Measurements from ENCODE around the gene MAGI1.

The MAGI1 gene

DNA sequence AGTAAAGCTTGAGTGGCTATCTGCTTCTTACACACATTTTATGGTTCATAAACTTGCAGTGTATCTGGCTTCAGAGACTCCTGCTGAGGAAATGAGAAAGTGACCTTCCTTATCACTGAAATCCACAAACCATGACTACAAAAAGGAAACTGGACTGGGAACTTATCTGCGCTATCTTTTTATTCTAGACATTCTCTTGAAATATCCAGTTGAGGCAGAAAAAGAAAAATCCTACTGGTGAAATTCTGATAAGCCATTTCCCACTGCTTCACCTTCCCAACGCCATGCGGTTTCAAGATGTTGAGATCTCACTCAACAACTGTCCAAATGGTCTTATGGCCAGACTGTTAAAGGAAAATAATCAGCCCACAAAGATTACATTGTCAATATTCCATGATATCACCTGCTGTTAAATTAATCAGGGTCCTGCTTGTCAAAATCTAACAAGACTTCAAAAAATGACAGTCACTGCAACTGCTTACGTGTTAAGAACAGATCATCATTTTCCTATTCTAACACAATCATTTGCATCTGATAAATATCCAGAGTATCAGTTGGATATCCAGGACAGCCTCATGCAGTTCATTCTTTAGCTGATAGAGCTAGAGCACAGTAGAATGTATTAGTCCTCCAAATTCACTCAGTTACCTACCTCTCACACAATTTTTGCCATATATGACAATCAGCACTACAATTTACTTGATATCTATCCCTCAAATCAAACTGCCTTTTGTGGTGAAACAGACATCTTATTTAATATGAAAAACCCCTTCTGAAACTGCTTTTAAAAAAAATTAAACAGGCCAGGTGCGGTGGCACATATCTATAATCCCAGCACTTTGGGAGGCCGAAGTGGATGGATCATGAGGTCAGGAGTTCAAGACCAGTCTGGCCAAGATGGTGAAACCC is 538.1 kb downstream of the MAGI1 start:
- intact Hi-C loops (cut with micrococcal nuclease): no loop called here
- Mint-ChIP-seq H3K36me3 (ENCODE audit: low read depth) (no peaks in the 10 kb centered on the region), H3K4me3 (no peak overlapping the region), H3K4me1 (ENCODE audit: low read depth) (no peaks in the 10 kb centered on the region), H3K27me3 (no peaks in the 10 kb centered on the region), H3K9me3 (no peaks in the 10 kb centered on the region), H3K27ac (no peak overlapping the region)

DNA sequence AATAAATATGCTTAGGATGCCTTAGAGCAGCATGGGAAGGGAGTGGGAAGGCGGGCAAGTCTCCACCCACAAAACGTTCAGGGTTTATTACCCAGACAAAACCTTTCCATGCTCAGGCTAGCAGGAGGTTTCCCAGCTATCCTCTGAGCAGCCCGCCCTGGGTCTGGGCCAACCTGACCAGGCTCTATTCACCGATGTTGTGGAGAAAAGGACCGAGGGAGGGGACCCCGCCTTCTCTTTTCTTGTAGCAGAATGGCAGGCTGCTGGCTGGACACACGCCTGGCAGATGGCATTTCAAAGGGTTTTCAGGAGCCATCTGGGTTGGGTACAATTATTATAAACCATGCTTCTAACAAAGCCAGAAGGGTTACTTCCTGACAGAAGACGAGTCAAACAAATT is 540.9 kb downstream of the MAGI1 start:
- Mint-ChIP-seq H3K36me3 (ENCODE audit: low read depth) (no peaks in the 10 kb centered on the region), H3K27ac (no peak overlapping the region), H3K27me3 (no peaks in the 10 kb centered on the region), H3K9me3 (no peaks in the 10 kb centered on the region), H3K4me1 (ENCODE audit: low read depth) (no peaks in the 10 kb centered on the region), H3K4me3 (no peak overlapping the region)
- intact Hi-C loops (cut with micrococcal nuclease): no loop called here

- H3K27me3 Mint-ChIP-seq: no peaks in the 10 kb centered on the region
- H3K9me3 Mint-ChIP-seq: no peaks in the 10 kb centered on the region
- H3K36me3 Mint-ChIP-seq (ENCODE audit: low read depth): no peaks in the 10 kb centered on the region
- H3K4me1 Mint-ChIP-seq (ENCODE audit: low read depth): no peaks in the 10 kb centered on the region
- intact Hi-C loops (cut with micrococcal nuclease): no loop called here
- H3K4me3 Mint-ChIP-seq: no peak overlapping the region
- no peak overlapping the region for H3K27ac Mint-ChIP-seq
Observed at GRCh38 chr3:65497236-65497635, 541.5 kb downstream of the MAGI1 start.

DNA sequence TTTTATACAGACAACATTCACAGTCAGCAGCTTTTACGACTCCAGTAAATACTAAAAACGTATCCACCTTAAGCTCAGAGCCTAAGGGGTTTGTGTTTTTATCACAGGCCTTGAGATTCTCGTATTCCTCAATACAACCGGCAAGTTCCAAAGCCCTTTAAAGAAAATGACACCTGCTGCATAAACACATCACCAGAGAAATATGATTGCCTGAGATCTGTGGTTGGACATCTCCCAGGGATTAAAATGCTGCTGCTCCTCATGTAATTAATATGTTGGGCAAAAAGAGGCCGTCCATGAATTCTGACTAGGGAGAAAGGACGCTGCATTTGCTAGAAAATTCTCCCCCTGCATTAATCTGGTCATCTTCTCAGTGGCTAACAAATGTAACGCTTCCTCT is 544.8 kb downstream of the MAGI1 start:
- Mint-ChIP-seq H3K27ac (no peak overlapping the region), H3K4me3 (no peak overlapping the region), H3K9me3 (no peaks in the 10 kb centered on the region), H3K36me3 (ENCODE audit: low read depth) (no peaks in the 10 kb centered on the region), H3K27me3 (no peaks in the 10 kb centered on the region), H3K4me1 (ENCODE audit: low read depth) (no peaks in the 10 kb centered on the region)
- intact Hi-C loops (cut with micrococcal nuclease): no loop called here

DNA sequence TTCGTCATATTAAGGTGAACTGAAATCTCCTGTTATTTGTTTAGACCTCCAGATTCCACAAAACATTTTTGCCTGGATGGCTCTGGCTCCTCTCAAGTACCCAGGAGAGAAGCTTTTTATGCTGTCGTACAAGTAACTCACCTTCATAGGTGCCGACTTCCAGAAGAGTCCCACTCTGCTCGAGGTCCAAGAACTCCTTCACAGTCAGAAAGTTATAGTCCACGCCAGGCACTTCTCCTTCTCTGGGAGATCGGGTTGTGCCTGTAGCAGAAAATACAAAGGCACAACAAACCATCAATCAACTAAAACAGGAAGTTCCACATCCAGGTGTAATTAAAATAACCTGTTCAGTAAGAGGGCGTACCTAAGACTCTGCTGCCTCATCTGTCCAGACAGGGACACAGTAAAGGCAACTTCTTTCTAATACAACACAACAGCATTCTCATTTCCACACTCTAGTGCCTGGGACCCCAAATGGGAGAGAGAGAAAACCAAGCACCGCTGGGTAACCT is 545.3 kb downstream of the MAGI1 start:
- H3K27me3 Mint-ChIP-seq: no peaks in the 10 kb centered on the region
- H3K4me3 Mint-ChIP-seq: no peak overlapping the region
- no peaks in the 10 kb centered on the region for H3K9me3 Mint-ChIP-seq
- intact Hi-C loops (cut with micrococcal nuclease): no loop called here
- no peaks in the 10 kb centered on the region for H3K4me1 Mint-ChIP-seq (ENCODE audit: low read depth)
- H3K36me3 Mint-ChIP-seq (ENCODE audit: low read depth): no peaks in the 10 kb centered on the region
- no peak overlapping the region for H3K27ac Mint-ChIP-seq

GRCh38 chr3:65492249-65492648 is 546.5 kb downstream of the MAGI1 start:
- Mint-ChIP-seq H3K4me1 (ENCODE audit: low read depth) (no peaks in the 10 kb centered on the region), H3K36me3 (ENCODE audit: low read depth) (no peaks in the 10 kb centered on the region), H3K4me3 (no peak overlapping the region), H3K27me3 (no peaks in the 10 kb centered on the region), H3K27ac (no peak overlapping the region), H3K9me3 (no peaks in the 10 kb centered on the region)
- intact Hi-C loops (cut with micrococcal nuclease): no loop called here

DNA sequence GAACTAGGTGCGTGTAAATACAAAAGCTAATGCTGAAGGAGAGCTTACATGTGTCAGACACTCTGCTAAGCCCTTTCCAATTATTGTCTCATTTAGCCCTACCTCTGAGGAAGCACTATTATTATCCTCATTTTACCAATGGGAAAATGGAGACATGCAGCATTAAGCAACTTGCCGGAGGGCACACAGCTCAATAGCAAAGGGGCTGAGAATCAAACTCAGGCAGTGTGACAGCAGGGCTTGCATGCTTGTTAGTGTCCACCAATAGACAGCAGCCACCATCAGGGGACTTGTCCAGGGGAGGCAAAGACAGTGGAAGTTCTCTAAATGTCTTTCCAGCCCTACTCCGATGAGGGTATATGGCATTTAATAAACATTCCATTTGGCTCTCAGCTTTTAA is 548.6 kb downstream of the MAGI1 start:
- Mint-ChIP-seq H3K4me1 (ENCODE audit: low read depth) (no peaks in the 10 kb centered on the region), H3K4me3 (no peak overlapping the region), H3K36me3 (ENCODE audit: low read depth) (no peaks in the 10 kb centered on the region), H3K27ac (no peak overlapping the region), H3K9me3 (no peaks in the 10 kb centered on the region), H3K27me3 (no peaks in the 10 kb centered on the region)
- intact Hi-C loops (cut with micrococcal nuclease): no loop called here

GRCh38 chr3:65489253-65489652 is 549.5 kb downstream of the MAGI1 start:
- Mint-ChIP-seq H3K36me3 (ENCODE audit: low read depth) (no peaks in the 10 kb centered on the region), H3K9me3 (no peaks in the 10 kb centered on the region), H3K27me3 (no peaks in the 10 kb centered on the region), H3K4me3 (no peak overlapping the region), H3K27ac (no peak overlapping the region), H3K4me1 (ENCODE audit: low read depth) (no peaks in the 10 kb centered on the region)
- intact Hi-C loops (cut with micrococcal nuclease): no loop called here

DNA sequence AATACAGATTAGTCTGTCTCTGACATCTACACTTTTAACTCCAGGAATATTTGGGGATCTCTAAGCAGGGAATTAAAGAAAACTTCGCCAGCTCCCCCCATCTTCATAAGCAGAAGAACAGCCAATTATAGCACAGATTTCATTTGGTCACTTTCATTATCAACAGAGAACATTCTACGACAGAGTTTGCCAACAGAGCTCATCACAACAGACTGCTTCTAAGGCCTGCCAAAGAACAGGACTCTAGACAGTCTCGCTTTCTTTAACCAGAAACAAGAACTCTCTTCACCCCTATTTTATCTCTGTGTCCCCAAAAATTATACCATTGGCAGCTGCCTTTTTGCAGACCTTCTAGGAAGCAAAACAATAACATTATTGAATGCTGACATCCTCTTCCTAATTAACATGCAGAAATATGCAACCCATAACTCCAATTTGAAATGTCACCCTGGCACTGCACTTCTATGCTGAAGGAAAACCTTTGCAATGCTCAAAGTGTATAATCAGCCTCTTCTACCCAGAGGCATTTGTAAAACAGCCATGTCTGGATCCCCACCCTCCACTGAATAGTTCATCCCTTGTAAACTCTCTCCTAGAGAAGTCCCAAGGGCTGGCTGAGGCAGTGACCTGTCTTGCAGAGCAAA is 552.8 kb downstream of the MAGI1 start:
- Mint-ChIP-seq H3K4me1 (ENCODE audit: low read depth) (no peaks in the 10 kb centered on the region), H3K4me3 (no peak overlapping the region), H3K27me3 (no peaks in the 10 kb centered on the region), H3K27ac (no peak overlapping the region), H3K36me3 (ENCODE audit: low read depth) (no peaks in the 10 kb centered on the region), H3K9me3 (no peaks in the 10 kb centered on the region)
- intact Hi-C loops (cut with micrococcal nuclease): no loop called here

DNA sequence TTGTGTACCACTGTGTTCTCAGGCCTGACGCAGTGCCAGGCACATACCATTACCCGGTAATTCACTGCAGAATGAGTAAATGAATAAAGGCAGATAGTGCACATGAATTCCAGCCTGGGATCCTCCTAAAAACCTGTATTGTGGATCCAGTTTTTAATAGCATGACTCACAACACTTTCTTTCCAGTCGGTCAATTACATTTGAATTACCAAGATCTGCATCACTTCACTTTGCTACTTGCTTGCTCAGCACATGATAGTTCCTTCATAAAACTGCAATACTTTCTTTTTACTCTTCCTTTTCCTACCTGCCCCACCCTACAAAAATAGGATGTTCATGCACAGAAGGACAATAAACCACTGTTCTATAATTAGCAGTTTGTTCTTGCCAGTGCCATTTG is 553.8 kb downstream of the MAGI1 start:
- intact Hi-C loops (cut with micrococcal nuclease): no loop called here
- Mint-ChIP-seq H3K4me3 (no peak overlapping the region), H3K36me3 (ENCODE audit: low read depth) (no peaks in the 10 kb centered on the region), H3K4me1 (ENCODE audit: low read depth) (no peaks in the 10 kb centered on the region), H3K9me3 (no peaks in the 10 kb centered on the region), H3K27ac (no peak overlapping the region), H3K27me3 (no peaks in the 10 kb centered on the region)

GRCh38 chr3:65483480-65483879 is 555.2 kb downstream of the MAGI1 start:
- intact Hi-C loops (cut with micrococcal nuclease): no loop called here
- Mint-ChIP-seq H3K27ac (no peak overlapping the region), H3K36me3 (ENCODE audit: low read depth) (no peaks in the 10 kb centered on the region), H3K4me3 (no peak overlapping the region), H3K4me1 (ENCODE audit: low read depth) (no peaks in the 10 kb centered on the region), H3K9me3 (no peaks in the 10 kb centered on the region), H3K27me3 (no peaks in the 10 kb centered on the region)

DNA sequence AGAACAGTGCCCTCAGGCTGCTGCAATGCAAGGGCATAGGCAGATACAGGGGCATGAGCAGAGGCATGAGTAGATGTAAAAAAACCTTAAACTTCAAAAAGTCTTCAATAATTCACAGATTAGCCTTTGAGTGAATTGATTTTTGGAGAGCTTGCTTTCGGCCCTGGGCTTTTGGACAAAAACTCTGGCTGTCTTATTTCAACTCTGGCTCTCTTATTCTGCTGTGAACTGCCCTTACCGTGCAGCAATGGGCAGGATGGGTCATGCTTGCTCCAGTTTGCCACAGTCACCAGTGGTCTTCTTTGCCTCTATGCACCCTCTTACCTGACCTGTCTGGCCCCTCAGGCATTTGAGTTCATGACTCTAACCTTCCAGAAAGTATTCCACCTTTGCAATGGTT is 555.7 kb downstream of the MAGI1 start:
- intact Hi-C loops (cut with micrococcal nuclease): no loop called here
- Mint-ChIP-seq H3K9me3 (no peaks in the 10 kb centered on the region), H3K27me3 (no peaks in the 10 kb centered on the region), H3K36me3 (ENCODE audit: low read depth) (no peaks in the 10 kb centered on the region), H3K27ac (no peak overlapping the region), H3K4me1 (ENCODE audit: low read depth) (no peaks in the 10 kb centered on the region), H3K4me3 (no peak overlapping the region)

DNA sequence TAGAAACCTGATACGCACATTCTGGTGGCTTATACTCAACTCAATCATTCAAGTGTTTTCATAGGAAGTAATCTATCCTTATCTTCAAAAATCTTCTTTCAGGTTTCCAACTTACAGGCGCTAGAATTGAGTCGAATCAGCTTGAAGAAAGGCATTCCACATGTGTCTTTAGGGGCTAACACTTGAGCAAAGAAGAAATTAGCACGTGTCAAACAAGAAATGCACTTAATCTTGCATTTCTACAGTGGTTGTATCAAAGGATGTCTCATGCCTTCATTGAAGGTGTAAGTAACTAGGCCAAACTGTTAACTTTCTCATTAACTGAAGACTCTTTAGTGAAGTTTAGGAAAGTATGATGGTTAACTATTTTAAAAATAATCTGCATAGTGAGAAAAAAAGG is 557.6 kb downstream of the MAGI1 start:
- no peak overlapping the region for H3K4me3 Mint-ChIP-seq
- intact Hi-C loops (cut with micrococcal nuclease): no loop called here
- H3K9me3 Mint-ChIP-seq: no peaks in the 10 kb centered on the region
- no peaks in the 10 kb centered on the region for H3K36me3 Mint-ChIP-seq (ENCODE audit: low read depth)
- no peaks in the 10 kb centered on the region for H3K27me3 Mint-ChIP-seq
- no peaks in the 10 kb centered on the region for H3K4me1 Mint-ChIP-seq (ENCODE audit: low read depth)
- no peak overlapping the region for H3K27ac Mint-ChIP-seq

- no peaks in the 10 kb centered on the region for H3K4me1 Mint-ChIP-seq (ENCODE audit: low read depth)
- H3K9me3 Mint-ChIP-seq: no peaks in the 10 kb centered on the region
- H3K36me3 Mint-ChIP-seq (ENCODE audit: low read depth): no peaks in the 10 kb centered on the region
- intact Hi-C loops (cut with micrococcal nuclease): no loop called here
- no peaks in the 10 kb centered on the region for H3K27me3 Mint-ChIP-seq
- no peak overlapping the region for H3K4me3 Mint-ChIP-seq
- no peak overlapping the region for H3K27ac Mint-ChIP-seq
Observed at GRCh38 chr3:65479990-65480389, 558.7 kb downstream of the MAGI1 start.
